Activated T-helper 17 cell treated with anti-CD3 and anti-CD28 coated beads, Interleukin-2, amount 50 U/mL, for 72 hours (primary cell): ENCODE data around the gene ADRA1B. TPM values are rescaled to one million over a fixed set of nuclear protein-coding genes. Genes with fewer than 3 reads are reported as not detected.

Experiments
- ATAC-seq: fragments of 150-1000 bp; cut with Tn5 transposase; replicated peaks from 2 replicates; pipeline ENCODE4 v1.10.0; 2021; ENCODE audit warnings: mild to moderate bottlenecking, moderate library complexity
- H3K27ac Mint-ChIP-seq: one replicate; pipeline ENCODE4 v1.8.0; 2022; ENCODE audit warnings: mixed read lengths
- H3K27me3 Mint-ChIP-seq: one replicate; pipeline ENCODE4 v1.8.0; 2022; ENCODE audit warnings: mixed read lengths
- H3K36me3 Mint-ChIP-seq: one replicate; pipeline ENCODE4 v1.8.0; 2022; ENCODE audit warnings: low read depth, mild to moderate bottlenecking, mixed read lengths
- H3K4me1 Mint-ChIP-seq: one replicate; pipeline ENCODE4 v1.8.0; 2022; ENCODE audit warnings: mixed read lengths
- H3K4me3 Mint-ChIP-seq: one replicate; pipeline ENCODE4 v1.8.0; 2022; ENCODE audit warnings: mild to moderate bottlenecking, mixed read lengths
- H3K9me3 Mint-ChIP-seq: one replicate; pipeline ENCODE4 v1.8.0; 2022; ENCODE audit warnings: mixed read lengths
- total RNA-seq, 2 donors: library from RNA; stranded (reverse); gene quantifications; one replicate each; pipeline ENCODE4 v1.2.3, GENCODE V29; 2022

ADRA1B gene
- not detected for total RNA-seq

- Mint-ChIP-seq H3K27me3 (peaks cover 57% of the 10 kb centered on the region), H3K27ac (no peak within 1 kb of the TSS), H3K4me1 (peaks cover 5% of the 10 kb centered on the region), H3K36me3 (no peaks in the 10 kb centered on the region), H3K4me3 (peak within 1 kb of the TSS; percentile 56), H3K9me3 (no peaks in the 10 kb centered on the region)
- ATAC-seq, result peak; percentile 86
These were observed at the start of gene ADRA1B for GRCh38 chr5:159915904-159916840. ADRA1B (plus strand) TSS chr5:159916482; CDS start chr5:159916906, 424 bp downstream.

GRCh38 chr5:159873680-159874079, 42.6 kb upstream of the ADRA1B start:
- Mint-ChIP-seq H3K4me1 (no peaks in the 10 kb centered on the region), H3K27me3 (peaks cover 31% of the 10 kb centered on the region), H3K27ac (no peak overlapping the region), H3K9me3 (no peaks in the 10 kb centered on the region), H3K36me3 (no peaks in the 10 kb centered on the region), H3K4me3 (no peak overlapping the region)
- ATAC-seq, result no peak

- peak; percentile 18 for ATAC-seq
- no peak overlapping the region for H3K4me3 Mint-ChIP-seq
These were observed 42.0 kb upstream of the ADRA1B start for GRCh38 chr5:159874263-159874662.

GRCh38 chr5:159877016-159877415, 39.3 kb upstream of the ADRA1B start:
- H3K4me1 Mint-ChIP-seq, result no peaks in the 10 kb centered on the region
- ATAC-seq, result no peak
- no peak overlapping the region for H3K4me3 Mint-ChIP-seq
- H3K27ac Mint-ChIP-seq, result no peak overlapping the region
- H3K36me3 Mint-ChIP-seq, result no peaks in the 10 kb centered on the region
- no peaks in the 10 kb centered on the region for H3K9me3 Mint-ChIP-seq
- H3K27me3 Mint-ChIP-seq, result peaks cover 41% of the 10 kb centered on the region

More at GRCh38 chr5:159874263-159874662, 42.0 kb upstream of the ADRA1B start:
- Mint-ChIP-seq H3K27ac (no peak overlapping the region), H3K4me1 (no peaks in the 10 kb centered on the region), H3K36me3 (no peaks in the 10 kb centered on the region), H3K27me3 (peaks cover 31% of the 10 kb centered on the region), H3K9me3 (no peaks in the 10 kb centered on the region)

GRCh38 chr5:159877894-159878448, 38.3 kb upstream of the ADRA1B start:
- Mint-ChIP-seq H3K4me3 (no peak overlapping the region), H3K27ac (no peak overlapping the region)
- ATAC-seq, result no peak

GRCh38 chr5:159878988-159879471, 37.3 kb upstream of the ADRA1B start:
- H3K9me3 Mint-ChIP-seq, result no peaks in the 10 kb centered on the region
- ATAC-seq, result no peak
- no peak overlapping the region for H3K4me3 Mint-ChIP-seq
- peaks cover 45% of the 10 kb centered on the region for H3K27me3 Mint-ChIP-seq
- H3K27ac Mint-ChIP-seq, result no peak overlapping the region
- no peaks in the 10 kb centered on the region for H3K36me3 Mint-ChIP-seq
- no peaks in the 10 kb centered on the region for H3K4me1 Mint-ChIP-seq

More at GRCh38 chr5:159877894-159878448, 38.3 kb upstream of the ADRA1B start:
- H3K27me3 Mint-ChIP-seq, result peaks cover 47% of the 10 kb centered on the region
- H3K36me3 Mint-ChIP-seq, result no peaks in the 10 kb centered on the region
- no peaks in the 10 kb centered on the region for H3K9me3 Mint-ChIP-seq
- no peaks in the 10 kb centered on the region for H3K4me1 Mint-ChIP-seq

- Mint-ChIP-seq H3K36me3 (no peaks in the 10 kb centered on the region), H3K27me3 (peaks cover 35% of the 10 kb centered on the region)
- no peak for ATAC-seq
These were observed 35.6 kb upstream of the ADRA1B start for GRCh38 chr5:159880676-159881075.

GRCh38 chr5:159881967-159882366, 34.3 kb upstream of the ADRA1B start:
- ATAC-seq, result no peak
- H3K36me3 Mint-ChIP-seq, result no peaks in the 10 kb centered on the region
- H3K27ac Mint-ChIP-seq, result no peak overlapping the region
- H3K9me3 Mint-ChIP-seq, result no peaks in the 10 kb centered on the region
- no peak overlapping the region for H3K4me3 Mint-ChIP-seq
- H3K4me1 Mint-ChIP-seq, result no peaks in the 10 kb centered on the region
- peaks cover 32% of the 10 kb centered on the region for H3K27me3 Mint-ChIP-seq

More at GRCh38 chr5:159880676-159881075, 35.6 kb upstream of the ADRA1B start:
- no peaks in the 10 kb centered on the region for H3K4me1 Mint-ChIP-seq
- H3K4me3 Mint-ChIP-seq, result no peak overlapping the region
- H3K27ac Mint-ChIP-seq, result no peak overlapping the region
- H3K9me3 Mint-ChIP-seq, result no peaks in the 10 kb centered on the region

GRCh38 chr5:159883522-159883950, 32.7 kb upstream of the ADRA1B start:
- H3K4me1 Mint-ChIP-seq, result no peaks in the 10 kb centered on the region
- ATAC-seq, result no peak
- no peaks in the 10 kb centered on the region for H3K36me3 Mint-ChIP-seq
- no peak overlapping the region for H3K27ac Mint-ChIP-seq
- no peaks in the 10 kb centered on the region for H3K9me3 Mint-ChIP-seq
- H3K27me3 Mint-ChIP-seq, result peaks cover 28% of the 10 kb centered on the region
- H3K4me3 Mint-ChIP-seq, result no peak overlapping the region

GRCh38 chr5:159884917-159885620, 31.2 kb upstream of the ADRA1B start:
- Mint-ChIP-seq H3K4me1 (no peaks in the 10 kb centered on the region), H3K27ac (no peak overlapping the region), H3K9me3 (no peaks in the 10 kb centered on the region), H3K36me3 (no peaks in the 10 kb centered on the region), H3K27me3 (peaks cover 23% of the 10 kb centered on the region), H3K4me3 (no peak overlapping the region)
- ATAC-seq, result no peak

- H3K27me3 Mint-ChIP-seq, result peaks cover 14% of the 10 kb centered on the region
- H3K27ac Mint-ChIP-seq, result no peak overlapping the region
- no peak overlapping the region for H3K4me3 Mint-ChIP-seq
- ATAC-seq, result no peak
- no peaks in the 10 kb centered on the region for H3K36me3 Mint-ChIP-seq
- no peaks in the 10 kb centered on the region for H3K4me1 Mint-ChIP-seq
- no peaks in the 10 kb centered on the region for H3K9me3 Mint-ChIP-seq
These were observed 30.0 kb upstream of the ADRA1B start for GRCh38 chr5:159886296-159886695.

GRCh38 chr5:159887050-159887449, 29.2 kb upstream of the ADRA1B start:
- Mint-ChIP-seq H3K27ac (no peak overlapping the region), H3K4me3 (no peak overlapping the region), H3K27me3 (peaks cover 9% of the 10 kb centered on the region), H3K4me1 (no peaks in the 10 kb centered on the region), H3K9me3 (no peaks in the 10 kb centered on the region), H3K36me3 (no peaks in the 10 kb centered on the region)
- no peak for ATAC-seq

- H3K4me3 Mint-ChIP-seq, result no peak overlapping the region
- H3K27me3 Mint-ChIP-seq, result peaks cover 4% of the 10 kb centered on the region
- H3K9me3 Mint-ChIP-seq, result no peaks in the 10 kb centered on the region
- H3K36me3 Mint-ChIP-seq, result no peaks in the 10 kb centered on the region
- H3K27ac Mint-ChIP-seq, result no peak overlapping the region
- ATAC-seq, result no peak
- no peaks in the 10 kb centered on the region for H3K4me1 Mint-ChIP-seq
These were observed 27.4 kb upstream of the ADRA1B start for GRCh38 chr5:159888860-159889259.

- Mint-ChIP-seq H3K27ac (no peak overlapping the region), H3K9me3 (no peaks in the 10 kb centered on the region), H3K4me1 (no peaks in the 10 kb centered on the region), H3K4me3 (no peak overlapping the region), H3K27me3 (peaks cover 7% of the 10 kb centered on the region), H3K36me3 (no peaks in the 10 kb centered on the region)
- ATAC-seq, result no peak
These were observed 26.1 kb upstream of the ADRA1B start for GRCh38 chr5:159890141-159890540.
